ENCODE results near the gene PAX5. TPM values are rescaled to one million over a fixed set of nuclear protein-coding genes. Genes with fewer than 3 reads are reported as not detected.

Gene PAX5
- total RNA-seq, 1 donor from 2014 or later: not detected

DNA sequence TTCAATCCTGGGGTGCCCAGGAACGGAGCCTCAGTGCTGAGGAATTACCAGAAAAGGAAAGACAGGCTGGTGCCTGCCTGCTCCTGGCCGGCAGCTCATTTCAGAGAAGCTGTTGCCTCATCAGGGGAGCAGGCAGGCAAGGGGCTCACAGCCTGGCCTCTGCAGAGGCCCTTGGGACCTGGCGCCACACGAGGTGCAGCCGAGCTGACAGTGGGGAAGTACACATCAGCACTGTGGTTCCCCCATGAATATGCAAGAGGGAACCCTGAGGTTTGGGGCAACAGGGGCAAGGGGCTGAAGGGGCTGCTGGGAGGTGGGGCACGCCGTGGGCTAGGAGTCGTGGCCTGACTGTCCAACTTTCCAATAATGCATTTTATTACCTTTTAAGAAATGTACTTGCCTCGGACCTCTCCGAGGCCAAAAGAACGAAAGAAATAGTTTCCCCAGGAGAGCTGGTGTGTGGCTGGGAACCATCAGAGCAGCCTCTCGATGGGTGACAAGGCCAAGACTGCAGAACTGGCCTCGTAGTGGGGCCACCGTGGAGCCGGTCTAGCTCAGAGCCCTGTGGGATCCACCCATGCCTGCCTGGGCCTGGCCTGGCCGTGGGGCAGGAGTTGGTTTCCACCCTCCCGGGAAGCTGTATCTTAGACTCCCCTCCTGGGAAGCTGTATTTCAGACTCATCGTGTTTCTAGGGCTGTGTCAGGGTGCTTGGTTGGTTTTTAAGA lies 198.6 kb downstream of the PAX5 start:
- TF ChIP-seq CTCF (conservative IDR thresholded peaks at IDR 0.05; ENCODE audit: low read depth, low read length): no peak
- no peak for DNase-seq (ENCODE audit: low read depth)
- no peak overlapping the region for H3K4me3 ChIP-seq (ENCODE audit: low read depth, low read length)

DNA sequence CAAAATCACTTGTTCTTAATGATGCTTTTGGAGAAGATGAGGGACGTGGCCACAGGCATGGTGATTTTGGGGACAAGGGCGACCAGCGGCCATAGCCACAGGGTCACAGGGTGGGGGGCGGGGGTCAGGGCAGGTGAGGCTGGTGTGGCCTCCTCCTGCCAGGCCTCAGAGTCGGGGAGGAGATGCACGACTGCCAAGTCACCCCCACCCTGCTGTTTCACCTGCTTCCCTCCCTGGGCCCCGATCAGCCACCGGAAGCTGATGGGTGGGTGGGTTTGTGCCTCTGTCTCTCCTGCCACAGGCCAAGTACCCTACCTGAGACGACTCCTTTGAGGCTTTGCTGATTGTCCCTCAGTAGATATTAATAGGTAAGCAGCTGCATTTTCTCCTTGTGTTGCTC lies 199.3 kb downstream of the PAX5 start:
- no peak for DNase-seq (ENCODE audit: low read depth)
- no peak overlapping the region for H3K4me3 ChIP-seq (ENCODE audit: low read depth, low read length)
- TF ChIP-seq CTCF (conservative IDR thresholded peaks at IDR 0.05; ENCODE audit: low read depth, low read length): no peak

DNA sequence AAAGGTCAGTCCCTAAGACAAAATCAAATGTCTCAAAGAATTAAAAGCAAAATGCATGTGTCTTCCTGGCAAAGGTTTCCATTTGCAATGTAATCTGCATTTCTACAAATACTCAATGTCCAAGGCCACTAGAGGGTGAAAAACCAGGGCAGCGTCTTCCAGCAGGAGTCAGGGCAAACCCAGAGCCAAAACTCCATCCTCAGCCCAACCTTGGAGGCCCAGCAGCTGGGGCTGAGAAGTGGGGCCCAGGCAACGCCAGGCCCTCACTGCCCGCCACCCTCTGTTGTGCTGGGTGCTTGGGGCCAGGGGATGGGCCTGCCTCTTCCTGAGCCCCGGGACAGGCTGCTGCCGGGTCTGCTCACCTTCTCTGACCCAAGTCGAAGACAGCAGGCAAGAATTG lies 200.1 kb downstream of the PAX5 start:
- TF ChIP-seq CTCF (conservative IDR thresholded peaks at IDR 0.05; ENCODE audit: low read depth, low read length): no peak
- H3K4me3 ChIP-seq (ENCODE audit: low read depth, low read length): no peak overlapping the region
- DNase-seq (ENCODE audit: low read depth): no peak

GRCh38 chr9:36832164-36832795 lies 201.8 kb downstream of the PAX5 start:
- no peak for DNase-seq (ENCODE audit: low read depth)
- no peak overlapping the region for H3K4me3 ChIP-seq (ENCODE audit: low read depth, low read length)
- TF ChIP-seq CTCF (conservative IDR thresholded peaks at IDR 0.05; ENCODE audit: low read depth, low read length): no peak

- no peak for DNase-seq (ENCODE audit: low read depth)
- TF ChIP-seq CTCF (conservative IDR thresholded peaks at IDR 0.05; ENCODE audit: low read depth, low read length): no peak
These were observed 202.5 kb downstream of the PAX5 start for GRCh38 chr9:36831381-36832161.

DNA sequence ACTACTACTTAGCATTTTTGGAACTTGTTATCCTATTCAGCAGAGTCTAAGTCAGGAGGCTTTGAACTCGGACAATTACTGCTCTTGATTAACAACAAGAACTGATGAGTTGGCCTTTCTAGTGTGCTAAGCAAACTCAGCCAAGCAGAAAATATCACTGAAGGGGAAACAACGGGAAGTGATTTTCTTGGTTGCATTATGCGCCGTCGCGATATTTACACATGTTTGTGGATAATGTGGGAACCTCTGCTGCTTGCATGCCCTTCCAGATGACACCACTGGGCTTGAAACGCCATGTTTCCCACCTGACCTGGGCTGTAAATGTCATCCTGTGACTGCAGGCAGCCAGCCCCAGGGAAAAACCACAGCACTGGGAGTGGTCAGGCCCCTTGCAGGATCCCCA lies 205.5 kb downstream of the PAX5 start:
- no peak for TF ChIP-seq CTCF (conservative IDR thresholded peaks at IDR 0.05; ENCODE audit: low read depth, low read length)
- DNase-seq (ENCODE audit: low read depth): peak; percentile 23

More at GRCh38 chr9:36831381-36832161, 202.5 kb downstream of the PAX5 start:
- H3K4me3 ChIP-seq (ENCODE audit: low read depth, low read length): no peak overlapping the region

More for the DNA sequence above, 205.5 kb downstream of the PAX5 start:
- H3K4me3 ChIP-seq (ENCODE audit: low read depth, low read length): no peak overlapping the region
